G401.6 (cell line): ENCODE data around the gene LMNA.
"Not testable (repeated sequence)": the region's sequence is repeated elsewhere in the genome, so short reads cannot be mapped to it uniquely, and the experiment has no call there.

ENCODE experiments used
- FAIRE-seq: peaks from 2 replicates; lab custom pipeline; 2012; peaks lifted over from hg19 to GRCh38; lab: Jason Lieb, UNC

Gene LMNA

GRCh38 chr1:156164125-156164831 is 49.8 kb downstream of the LMNA start:
- FAIRE-seq: no peak

- FAIRE-seq: no peak
These were observed 50.6 kb downstream of the LMNA start for GRCh38 chr1:156165083-156165482.

GRCh38 chr1:156167536-156167935 is 53.0 kb downstream of the LMNA start:
- FAIRE-seq: no peak

GRCh38 chr1:156172696-156173470 is 58.4 kb downstream of the LMNA start:
- FAIRE-seq: no peak

- FAIRE-seq: no peak
These were observed 62.2 kb downstream of the LMNA start for GRCh38 chr1:156176610-156177210.

GRCh38 chr1:156177919-156178654 is 63.6 kb downstream of the LMNA start:
- FAIRE-seq: no peak

- FAIRE-seq: no peak
These were observed 66.0 kb downstream of the LMNA start for GRCh38 chr1:156180471-156180870.

- FAIRE-seq: not testable (repeated sequence)
These were observed 66.9 kb downstream of the LMNA start for GRCh38 chr1:156181391-156181924.

- FAIRE-seq: not testable (repeated sequence)
These were observed 67.7 kb downstream of the LMNA start for GRCh38 chr1:156182010-156182779.

GRCh38 chr1:156186347-156187177 is 72.1 kb downstream of the LMNA start:
- FAIRE-seq: not testable (repeated sequence)
